SK-N-SH treated with all-trans-retinoic acid at 6 μM for 48 hours (cell line): ENCODE results near the gene HBB.

ENCODE experiments used
- ATAC-seq: fragments of 200-7000 bp; cut with Tn5 transposase; 3 replicates; pipeline ENCODE4 v1.9.1; 2020; ENCODE audit warnings: mild to moderate bottlenecking, moderate library complexity
- ARNTL ChIP-seq: fragments of 450-650 bp; formaldehyde crosslinking; IDR thresholded peaks from 2 replicates; pipeline ENCODE4 v1.5.0; 2020; ENCODE audit warnings: low read depth, mild to moderate bottlenecking, moderate library complexity, borderline replicate concordance
- BACH2 ChIP-seq: fragments of 250-450 bp; sonication (Bioruptor Pico); IDR thresholded peaks from 2 replicates; pipeline ENCODE4 v1.9.0; 2021; ENCODE audit warnings: mild to moderate bottlenecking, borderline replicate concordance
- ESRRG ChIP-seq: fragments of 250-450 bp; sonication (Bioruptor Pico); IDR thresholded peaks from 2 replicates; pipeline ENCODE4 v1.6.1; 2021; ENCODE audit warnings: mild to moderate bottlenecking
- GLIS3 ChIP-seq: fragments of 250-450 bp; sonication (Bioruptor Pico); IDR thresholded peaks from 2 replicates; pipeline ENCODE4 v1.5.0; 2020; ENCODE audit warnings: mild to moderate bottlenecking, moderate library complexity
- ISL1 ChIP-seq: fragments of 250-450 bp; sonication (Bioruptor Pico); IDR thresholded peaks from 2 replicates; pipeline ENCODE4 v2.1.2; 2022; ENCODE audit warnings: mild to moderate bottlenecking, moderate library complexity
- OSR1 ChIP-seq: fragments of 250-450 bp; sonication (Bioruptor Pico); IDR thresholded peaks from 2 replicates; pipeline ENCODE4 v1.8.0; 2022; ENCODE audit warnings: moderate library complexity, mild to moderate bottlenecking, inconsistent platforms
- PPARA ChIP-seq: fragments of 250-450 bp; sonication (Bioruptor Pico); IDR thresholded peaks from 2 replicates; pipeline ENCODE4 v1.5.0; 2020; ENCODE audit warnings: mild to moderate bottlenecking, borderline replicate concordance
- RARB ChIP-seq: fragments of 250-450 bp; sonication (Bioruptor Pico); IDR thresholded peaks from 2 replicates; pipeline ENCODE4 v1.8.0; 2021; ENCODE audit warnings: mild to moderate bottlenecking, moderate library complexity
- SNAI2 ChIP-seq: fragments of 250-450 bp; sonication (Bioruptor Pico); IDR thresholded peaks from 2 replicates; pipeline ENCODE4 v1.5.0; 2020; ENCODE audit warnings: mild to moderate bottlenecking, moderate library complexity
- TCF4 ChIP-seq: fragments of 250-450 bp; sonication (Bioruptor Pico); IDR thresholded peaks from 2 replicates; pipeline ENCODE4 v1.8.0; 2021; ENCODE audit warnings: mild to moderate bottlenecking, moderate library complexity, borderline replicate concordance
- TOX ChIP-seq: fragments of 250-450 bp; sonication (Bioruptor Pico); IDR thresholded peaks from 2 replicates; pipeline ENCODE4 v1.8.0; 2021; ENCODE audit warnings: mild to moderate bottlenecking, moderate library complexity, borderline replicate concordance
- ZC3H10 ChIP-seq: fragments of 250-450 bp; sonication (Bioruptor Pico); IDR thresholded peaks from 2 replicates; pipeline ENCODE4 v1.5.1; 2021; ENCODE audit warnings: mild to moderate bottlenecking, moderate library complexity
- ZFP3 ChIP-seq: fragments of 250-450 bp; sonication (Bioruptor Pico); IDR thresholded peaks from 2 replicates; pipeline ENCODE4 v1.5.0; 2020; ENCODE audit warnings: mild to moderate bottlenecking, moderate library complexity
- ZNF565 ChIP-seq: fragments of 450-650 bp; formaldehyde crosslinking; conservative IDR thresholded peaks from 2 replicates; pipeline ENCODE4 v1.5.0; 2020; ENCODE audit warnings: low read depth, mild to moderate bottlenecking, moderate library complexity
- ZNF70 ChIP-seq: fragments of 450-650 bp; formaldehyde crosslinking; IDR thresholded peaks from 2 replicates; pipeline ENCODE4 v1.5.0; 2020; ENCODE audit warnings: mild to moderate bottlenecking, moderate library complexity
- ZNF8 ChIP-seq: fragments of 450-650 bp; formaldehyde crosslinking; IDR thresholded peaks from 2 replicates; pipeline ENCODE4 v1.5.0; 2020; ENCODE audit warnings: mild to moderate bottlenecking, moderate library complexity
- TF ChIP-seq, protein P1 (sequence below): fragments of 250-450 bp; sonication (Bioruptor Pico); IDR thresholded peaks from 2 replicates; pipeline ENCODE4 v1.8.0; 2020; ENCODE audit warnings: mild to moderate bottlenecking, moderate library complexity, borderline replicate concordance
- TF ChIP-seq, protein P2 (sequence below): fragments of 250-450 bp; sonication (Bioruptor Pico); IDR thresholded peaks from 2 replicates; pipeline ENCODE4 v1.5.1; 2020; ENCODE audit warnings: low read depth, mild to moderate bottlenecking, moderate library complexity
- TF ChIP-seq, protein P3 (sequence below): fragments of 250-450 bp; sonication (Bioruptor Pico); IDR thresholded peaks from 2 replicates; pipeline ENCODE4 v1.8.0; 2021; ENCODE audit warnings: low read depth, mild to moderate bottlenecking, moderate library complexity, borderline replicate concordance
- TF ChIP-seq, protein P4 (sequence below): fragments of 250-450 bp; sonication (Bioruptor Pico); IDR thresholded peaks from 2 replicates; pipeline ENCODE4 v1.5.1; 2021; ENCODE audit warnings: mild to moderate bottlenecking, moderate library complexity
- TF ChIP-seq, protein P5 (sequence below): fragments of 250-450 bp; sonication (Bioruptor Pico); IDR thresholded peaks from 2 replicates; pipeline ENCODE4 v1.5.0; 2020; ENCODE audit warnings: mild to moderate bottlenecking, moderate library complexity

The HBB gene

DNA sequence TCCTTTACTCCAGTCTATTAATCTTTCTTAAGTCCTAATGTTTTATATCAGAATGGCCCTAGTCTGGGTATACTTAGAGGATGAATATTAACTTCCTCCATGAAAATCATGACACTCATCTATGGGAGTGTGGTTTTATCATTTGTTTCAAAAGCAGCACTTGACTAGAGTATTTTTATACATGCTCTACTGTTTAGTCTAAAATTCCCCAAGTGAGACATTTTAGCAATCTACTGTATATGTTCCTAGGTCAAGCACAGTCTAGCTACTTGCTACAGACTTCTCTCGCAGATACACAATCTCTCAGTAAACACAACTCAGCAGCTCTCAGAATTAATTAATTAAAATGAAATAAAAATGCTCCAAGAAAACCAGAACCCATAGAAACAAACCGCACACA lies 2.9 kb upstream of the HBB start (continued):
- no peak for TF ChIP-seq ARNTL (CRISPR knock-in tag)
- TF ChIP-seq SNAI2 (CRISPR knock-in tag): no peak
- no peak for TF ChIP-seq ISL1 (CRISPR knock-in tag)

DNA sequence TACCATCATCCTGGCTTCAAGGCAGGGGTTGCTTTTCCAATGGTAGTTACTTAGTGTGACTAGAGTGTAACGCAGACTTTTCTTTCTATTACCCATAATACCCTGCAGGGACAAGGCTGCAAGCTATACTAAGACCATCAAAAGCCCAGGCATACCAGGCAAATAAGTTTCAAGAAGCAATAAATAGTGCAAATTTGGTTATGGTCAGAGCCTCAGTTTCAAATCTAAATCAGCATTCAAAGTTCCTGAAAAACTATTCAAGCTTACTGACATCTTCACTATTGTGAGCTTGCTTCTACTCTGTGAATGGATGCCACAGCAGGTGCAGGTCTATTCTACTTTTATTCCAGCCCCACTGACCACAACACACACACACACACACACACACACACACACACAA lies 2.5 kb upstream of the HBB start:
- TF ChIP-seq, protein P1, sequence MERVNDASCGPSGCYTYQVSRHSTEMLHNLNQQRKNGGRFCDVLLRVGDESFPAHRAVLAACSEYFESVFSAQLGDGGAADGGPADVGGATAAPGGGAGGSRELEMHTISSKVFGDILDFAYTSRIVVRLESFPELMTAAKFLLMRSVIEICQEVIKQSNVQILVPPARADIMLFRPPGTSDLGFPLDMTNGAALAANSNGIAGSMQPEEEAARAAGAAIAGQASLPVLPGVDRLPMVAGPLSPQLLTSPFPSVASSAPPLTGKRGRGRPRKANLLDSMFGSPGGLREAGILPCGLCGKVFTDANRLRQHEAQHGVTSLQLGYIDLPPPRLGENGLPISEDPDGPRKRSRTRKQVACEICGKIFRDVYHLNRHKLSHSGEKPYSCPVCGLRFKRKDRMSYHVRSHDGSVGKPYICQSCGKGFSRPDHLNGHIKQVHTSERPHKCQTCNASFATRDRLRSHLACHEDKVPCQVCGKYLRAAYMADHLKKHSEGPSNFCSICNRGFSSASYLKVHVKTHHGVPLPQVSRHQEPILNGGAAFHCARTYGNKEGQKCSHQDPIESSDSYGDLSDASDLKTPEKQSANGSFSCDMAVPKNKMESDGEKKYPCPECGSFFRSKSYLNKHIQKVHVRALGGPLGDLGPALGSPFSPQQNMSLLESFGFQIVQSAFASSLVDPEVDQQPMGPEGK (CRISPR knock-in tag): no peak
- TF ChIP-seq, protein P2, sequence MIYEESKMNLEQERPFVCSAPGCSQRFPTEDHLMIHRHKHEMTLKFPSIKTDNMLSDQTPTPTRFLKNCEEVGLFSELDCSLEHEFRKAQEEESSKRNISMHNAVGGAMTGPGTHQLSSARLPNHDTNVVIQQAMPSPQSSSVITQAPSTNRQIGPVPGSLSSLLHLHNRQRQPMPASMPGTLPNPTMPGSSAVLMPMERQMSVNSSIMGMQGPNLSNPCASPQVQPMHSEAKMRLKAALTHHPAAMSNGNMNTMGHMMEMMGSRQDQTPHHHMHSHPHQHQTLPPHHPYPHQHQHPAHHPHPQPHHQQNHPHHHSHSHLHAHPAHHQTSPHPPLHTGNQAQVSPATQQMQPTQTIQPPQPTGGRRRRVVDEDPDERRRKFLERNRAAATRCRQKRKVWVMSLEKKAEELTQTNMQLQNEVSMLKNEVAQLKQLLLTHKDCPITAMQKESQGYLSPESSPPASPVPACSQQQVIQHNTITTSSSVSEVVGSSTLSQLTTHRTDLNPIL (CRISPR knock-in tag): no peak
- no peak for TF ChIP-seq ZC3H10 (CRISPR knock-in tag)
- no peak for TF ChIP-seq ZNF8
- TF ChIP-seq ZFP3: no peak
- TF ChIP-seq, protein P3, sequence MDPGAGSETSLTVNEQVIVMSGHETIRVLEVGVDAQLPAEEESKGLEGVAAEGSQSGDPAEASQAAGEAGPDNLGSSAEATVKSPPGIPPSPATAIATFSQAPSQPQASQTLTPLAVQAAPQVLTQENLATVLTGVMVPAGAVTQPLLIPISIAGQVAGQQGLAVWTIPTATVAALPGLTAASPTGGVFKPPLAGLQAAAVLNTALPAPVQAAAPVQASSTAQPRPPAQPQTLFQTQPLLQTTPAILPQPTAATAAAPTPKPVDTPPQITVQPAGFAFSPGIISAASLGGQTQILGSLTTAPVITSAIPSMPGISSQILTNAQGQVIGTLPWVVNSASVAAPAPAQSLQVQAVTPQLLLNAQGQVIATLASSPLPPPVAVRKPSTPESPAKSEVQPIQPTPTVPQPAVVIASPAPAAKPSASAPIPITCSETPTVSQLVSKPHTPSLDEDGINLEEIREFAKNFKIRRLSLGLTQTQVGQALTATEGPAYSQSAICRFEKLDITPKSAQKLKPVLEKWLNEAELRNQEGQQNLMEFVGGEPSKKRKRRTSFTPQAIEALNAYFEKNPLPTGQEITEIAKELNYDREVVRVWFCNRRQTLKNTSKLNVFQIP: no peak
- no peak for TF ChIP-seq ZNF565 (CRISPR knock-in tag)
- no peak for TF ChIP-seq ISL1 (CRISPR knock-in tag)
- TF ChIP-seq, protein P4, sequence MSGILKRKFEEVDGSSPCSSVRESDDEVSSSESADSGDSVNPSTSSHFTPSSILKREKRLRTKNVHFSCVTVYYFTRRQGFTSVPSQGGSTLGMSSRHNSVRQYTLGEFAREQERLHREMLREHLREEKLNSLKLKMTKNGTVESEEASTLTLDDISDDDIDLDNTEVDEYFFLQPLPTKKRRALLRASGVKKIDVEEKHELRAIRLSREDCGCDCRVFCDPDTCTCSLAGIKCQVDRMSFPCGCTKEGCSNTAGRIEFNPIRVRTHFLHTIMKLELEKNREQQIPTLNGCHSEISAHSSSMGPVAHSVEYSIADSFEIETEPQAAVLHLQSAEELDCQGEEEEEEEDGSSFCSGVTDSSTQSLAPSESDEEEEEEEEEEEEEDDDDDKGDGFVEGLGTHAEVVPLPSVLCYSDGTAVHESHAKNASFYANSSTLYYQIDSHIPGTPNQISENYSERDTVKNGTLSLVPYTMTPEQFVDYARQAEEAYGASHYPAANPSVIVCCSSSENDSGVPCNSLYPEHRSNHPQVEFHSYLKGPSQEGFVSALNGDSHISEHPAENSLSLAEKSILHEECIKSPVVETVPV (CRISPR knock-in tag): no peak
- ATAC-seq: no peak

DNA sequence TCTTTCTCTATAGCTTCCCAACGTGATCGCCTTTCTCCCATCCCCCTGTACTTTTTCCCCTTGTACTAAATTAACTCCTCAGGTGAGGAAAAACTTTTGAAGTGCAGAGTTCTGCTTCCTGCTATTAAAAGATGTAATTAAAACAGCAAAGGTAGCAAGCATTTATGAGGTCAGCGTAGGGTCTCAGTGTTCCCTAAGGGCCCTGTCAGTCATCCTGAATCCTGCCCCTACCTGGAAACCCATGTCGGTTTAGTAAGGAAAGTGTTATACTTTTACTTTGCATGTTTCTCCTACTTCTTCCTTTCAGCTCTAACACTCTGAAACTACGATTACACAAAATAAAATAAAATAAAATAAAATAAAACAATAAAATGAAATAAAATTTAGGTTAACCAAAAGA lies 1.3 kb upstream of the HBB start:
- no peak for ATAC-seq
- TF ChIP-seq RARB (CRISPR knock-in tag) (no peak), TOX (CRISPR knock-in tag) (no peak), SNAI2 (CRISPR knock-in tag) (no peak), OSR1 (CRISPR knock-in tag) (no peak), ARNTL (CRISPR knock-in tag) (no peak), ZC3H10 (CRISPR knock-in tag) (no peak), BACH2 (CRISPR knock-in tag) (no peak)

DNA sequence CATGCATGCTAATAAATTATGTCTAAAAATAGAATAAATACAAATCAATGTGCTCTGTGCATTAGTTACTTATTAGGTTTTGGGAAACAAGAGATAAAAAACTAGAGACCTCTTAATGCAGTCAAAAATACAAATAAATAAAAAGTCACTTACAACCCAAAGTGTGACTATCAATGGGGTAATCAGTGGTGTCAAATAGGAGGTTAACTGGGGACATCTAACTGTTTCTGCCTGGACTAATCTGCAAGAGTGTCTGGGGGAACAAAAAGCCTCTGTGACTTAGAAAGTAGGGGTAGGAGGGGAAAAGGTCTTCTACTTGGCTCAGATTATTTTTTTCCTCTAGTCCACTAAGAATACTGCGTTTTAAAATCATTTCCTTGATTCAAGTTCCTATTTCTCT lies 810 bp upstream of the HBB start:
- TF ChIP-seq TOX (CRISPR knock-in tag): no peak
- TF ChIP-seq, protein P2 (CRISPR knock-in tag): no peak
- TF ChIP-seq ZC3H10 (CRISPR knock-in tag): no peak
- TF ChIP-seq RARB (CRISPR knock-in tag): no peak
- no peak for TF ChIP-seq GLIS3 (CRISPR knock-in tag)
- TF ChIP-seq, protein P5, sequence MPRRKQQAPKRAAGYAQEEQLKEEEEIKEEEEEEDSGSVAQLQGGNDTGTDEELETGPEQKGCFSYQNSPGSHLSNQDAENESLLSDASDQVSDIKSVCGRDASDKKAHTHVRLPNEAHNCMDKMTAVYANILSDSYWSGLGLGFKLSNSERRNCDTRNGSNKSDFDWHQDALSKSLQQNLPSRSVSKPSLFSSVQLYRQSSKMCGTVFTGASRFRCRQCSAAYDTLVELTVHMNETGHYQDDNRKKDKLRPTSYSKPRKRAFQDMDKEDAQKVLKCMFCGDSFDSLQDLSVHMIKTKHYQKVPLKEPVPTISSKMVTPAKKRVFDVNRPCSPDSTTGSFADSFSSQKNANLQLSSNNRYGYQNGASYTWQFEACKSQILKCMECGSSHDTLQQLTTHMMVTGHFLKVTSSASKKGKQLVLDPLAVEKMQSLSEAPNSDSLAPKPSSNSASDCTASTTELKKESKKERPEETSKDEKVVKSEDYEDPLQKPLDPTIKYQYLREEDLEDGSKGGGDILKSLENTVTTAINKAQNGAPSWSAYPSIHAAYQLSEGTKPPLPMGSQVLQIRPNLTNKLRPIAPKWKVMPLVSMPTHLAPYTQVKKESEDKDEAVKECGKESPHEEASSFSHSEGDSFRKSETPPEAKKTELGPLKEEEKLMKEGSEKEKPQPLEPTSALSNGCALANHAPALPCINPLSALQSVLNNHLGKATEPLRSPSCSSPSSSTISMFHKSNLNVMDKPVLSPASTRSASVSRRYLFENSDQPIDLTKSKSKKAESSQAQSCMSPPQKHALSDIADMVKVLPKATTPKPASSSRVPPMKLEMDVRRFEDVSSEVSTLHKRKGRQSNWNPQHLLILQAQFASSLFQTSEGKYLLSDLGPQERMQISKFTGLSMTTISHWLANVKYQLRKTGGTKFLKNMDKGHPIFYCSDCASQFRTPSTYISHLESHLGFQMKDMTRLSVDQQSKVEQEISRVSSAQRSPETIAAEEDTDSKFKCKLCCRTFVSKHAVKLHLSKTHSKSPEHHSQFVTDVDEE: no peak
- TF ChIP-seq, protein P4 (CRISPR knock-in tag): no peak
- TF ChIP-seq BACH2 (CRISPR knock-in tag): no peak
- TF ChIP-seq PPARA (CRISPR knock-in tag): no peak
- TF ChIP-seq ZNF8: no peak
- no peak for TF ChIP-seq ARNTL (CRISPR knock-in tag)
- TF ChIP-seq ISL1 (CRISPR knock-in tag): no peak
- TF ChIP-seq ZNF70 (CRISPR knock-in tag): no peak
- TF ChIP-seq ZNF565 (CRISPR knock-in tag): no peak
- TF ChIP-seq OSR1 (CRISPR knock-in tag): no peak
- no peak for TF ChIP-seq TCF4 (CRISPR knock-in tag)
- TF ChIP-seq, protein P3: no peak
- TF ChIP-seq ZFP3: no peak
- TF ChIP-seq ESRRG (CRISPR knock-in tag): no peak
- TF ChIP-seq, all 23 proteins: peak for 0

More for the DNA sequence above, 810 bp upstream of the HBB start:
- ATAC-seq: no peak
